Left lung (tissue), 10 donors: ENCODE measurements around the gene CHMP1A. TPM values are rescaled to one million over a fixed set of nuclear protein-coding genes. Genes with fewer than 3 reads are reported as not detected.

Source experiments
- ATAC-seq: fragments of 200-7000 bp; cut with Tn5 transposase; one replicate; pipeline ENCODE4 v1.9.1; 2020; ENCODE audit warnings: moderate library complexity
- DNase-seq, 4 donors: peaks; one replicate each; pipeline ENCODE4 v3.0.0-alpha.2; 2013 to 2020
- H3K27ac ChIP-seq, 2 donors: fragments of 200-600 bp; sonication (generic) in 1 of 2; one replicate each; pipeline versions ENCODE4 v1.5.0 to v1.8.0; 2020 to 2021
- H3K27me3 ChIP-seq, 2 donors: fragments of 200-600 bp; sonication (generic) in 1 of 2; one replicate each; pipeline versions ENCODE4 v1.5.0 to v1.8.0; 2020 to 2021
- H3K36me3 ChIP-seq, 2 donors: fragments of 200-600 bp; sonication (generic) in 1 of 2; one replicate each; pipeline versions ENCODE4 v1.5.0 to v1.8.0; 2020 to 2021
- H3K4me1 ChIP-seq, 2 donors: fragments of 200-600 bp; one replicate each; pipeline ENCODE4 v1.8.0; 2021
- H3K4me3 ChIP-seq, 2 donors: fragments of 200-600 bp; sonication (generic) in 1 of 2; one replicate each; pipeline versions ENCODE4 v1.5.0 to v1.8.0; 2020 to 2021; ENCODE audit warnings: mild to moderate bottlenecking in 1 of 2
- H3K9me3 ChIP-seq, 2 donors: fragments of 200-600 bp; sonication (generic) in 1 of 2; one replicate each; pipeline versions ENCODE4 v1.5.0 to v1.8.0; 2020 to 2021
- intact Hi-C, 2 donors: fragments of 100-400 bp; cut with DNase I; formaldehyde crosslinking; loops; one replicate each; pipeline versions ENCODE4 v1.11.2 to v1.14.2; 2022
- polyA plus RNA-seq, 6 donors: library from polyadenylated mRNA; unstranded; fragments of 120-200 nt; gene quantifications; one replicate each; pipeline ENCODE4 v1.2.1, GENCODE V29; 2013; ENCODE audit not compliant: insufficient read length in 6 of 6
- total RNA-seq, 2 donors: library from RNA; stranded (reverse); fragmentation: NEBNext Ultra II Directional; extraction: Animal tissue kit (Norgen Biotek cat#: 25700); gene quantifications; one replicate each; pipeline ENCODE4 v1.2.1, GENCODE V29; 2021
- TF ChIP-seq, protein P1 (sequence below), 2 donors: fragments of 200-600 bp; sonication (generic) in 1 of 2; IDR thresholded peaks; one replicate each; pipeline versions ENCODE4 v1.5.0 to v1.8.0; 2021; ENCODE audit warnings: antibody characterized with exemption in 2 of 2
- donor health status: DM: no; HTN: yes; CAD: no.
- donor health status: DM: no; HTN: no; CAD: no.

CHMP1A gene
- total and polyA plus RNA-seq, 8 donors: 60.8 to 91.5 (median 72.5) TPM

DNA sequence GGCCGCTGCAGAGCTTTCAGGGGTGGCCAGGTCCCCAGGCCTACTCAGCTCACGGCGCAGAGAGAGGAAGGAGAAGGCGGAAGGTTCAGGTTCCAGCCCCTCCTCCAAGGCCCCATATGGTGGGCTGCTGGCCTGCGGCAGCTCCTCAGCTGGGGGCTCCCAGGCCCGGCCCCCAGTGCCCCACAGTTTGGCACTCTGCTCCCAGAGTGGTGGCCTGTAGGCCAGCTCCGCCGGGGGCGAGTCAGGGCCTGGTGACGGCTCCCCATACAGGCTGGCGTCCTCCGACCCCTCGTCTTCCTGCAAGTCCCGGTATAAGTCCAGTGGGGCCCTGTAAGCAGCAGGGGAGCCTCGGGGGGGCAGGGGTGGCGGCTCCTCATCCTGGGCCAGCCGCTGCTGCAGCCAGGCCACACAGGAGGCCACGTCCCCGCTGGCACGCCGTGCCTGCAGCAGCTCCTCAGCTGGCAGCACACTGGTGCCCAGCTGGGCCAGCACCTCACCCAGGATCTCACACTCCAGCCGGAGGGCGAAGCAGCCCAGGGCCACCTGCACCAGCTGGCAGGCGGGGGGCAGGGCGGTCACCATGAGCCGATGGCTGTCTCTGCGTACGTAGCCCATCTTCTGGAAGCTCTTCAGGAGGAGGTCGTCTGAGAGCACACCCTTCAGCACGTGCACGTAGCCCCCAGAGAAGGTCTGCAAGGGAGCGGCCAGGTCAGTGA lies 40.3 kb upstream of the CHMP1A start:
- no peak overlapping the region for H3K27ac ChIP-seq
- H3K36me3 ChIP-seq: peaks cover 0 to 56% of the 10 kb centered on the region in 2 donors
- H3K9me3 ChIP-seq: no peaks in the 10 kb centered on the region
- DNase-seq (peak in 1 of 4 donors; percentile 73), ATAC-seq (no peak)
- TF ChIP-seq, protein P1, sequence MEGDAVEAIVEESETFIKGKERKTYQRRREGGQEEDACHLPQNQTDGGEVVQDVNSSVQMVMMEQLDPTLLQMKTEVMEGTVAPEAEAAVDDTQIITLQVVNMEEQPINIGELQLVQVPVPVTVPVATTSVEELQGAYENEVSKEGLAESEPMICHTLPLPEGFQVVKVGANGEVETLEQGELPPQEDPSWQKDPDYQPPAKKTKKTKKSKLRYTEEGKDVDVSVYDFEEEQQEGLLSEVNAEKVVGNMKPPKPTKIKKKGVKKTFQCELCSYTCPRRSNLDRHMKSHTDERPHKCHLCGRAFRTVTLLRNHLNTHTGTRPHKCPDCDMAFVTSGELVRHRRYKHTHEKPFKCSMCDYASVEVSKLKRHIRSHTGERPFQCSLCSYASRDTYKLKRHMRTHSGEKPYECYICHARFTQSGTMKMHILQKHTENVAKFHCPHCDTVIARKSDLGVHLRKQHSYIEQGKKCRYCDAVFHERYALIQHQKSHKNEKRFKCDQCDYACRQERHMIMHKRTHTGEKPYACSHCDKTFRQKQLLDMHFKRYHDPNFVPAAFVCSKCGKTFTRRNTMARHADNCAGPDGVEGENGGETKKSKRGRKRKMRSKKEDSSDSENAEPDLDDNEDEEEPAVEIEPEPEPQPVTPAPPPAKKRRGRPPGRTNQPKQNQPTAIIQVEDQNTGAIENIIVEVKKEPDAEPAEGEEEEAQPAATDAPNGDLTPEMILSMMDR (IDR thresholded peaks at IDR 0.05): no peak
- intact Hi-C loops: no loop called here
- no peaks in the 10 kb centered on the region for H3K27me3 ChIP-seq
- H3K4me1 ChIP-seq: peaks cover 6 to 35% of the 10 kb centered on the region in 2 donors
- H3K4me3 ChIP-seq: no peak overlapping the region

DNA sequence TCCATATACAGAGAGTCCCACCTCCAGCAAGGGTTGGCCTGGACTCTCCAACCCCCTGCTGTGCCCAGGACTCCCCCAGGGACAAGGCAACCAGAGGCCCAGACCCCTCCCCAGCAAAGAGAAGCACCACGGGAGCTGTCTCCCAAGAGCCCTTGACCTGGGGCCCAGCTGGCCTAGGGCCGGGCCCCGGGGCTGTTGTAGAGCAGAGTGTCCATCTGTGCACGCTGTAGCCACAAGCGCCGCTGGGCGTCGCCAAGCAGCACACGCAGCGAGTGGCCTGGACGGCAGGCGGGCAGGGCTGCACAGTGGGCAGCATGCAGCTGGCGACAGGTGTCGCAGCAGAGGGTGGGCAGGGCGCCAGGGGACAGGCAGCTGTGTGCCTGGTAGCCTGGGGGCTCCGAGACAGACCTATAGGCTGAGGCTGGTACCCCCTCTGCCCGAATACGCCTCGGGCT lies 39.7 kb upstream of the CHMP1A start:
- Histone ChIP-seq H3K27me3 (no peaks in the 10 kb centered on the region), H3K4me3 (no peak overlapping the region), H3K27ac (no peak overlapping the region), H3K36me3 (peaks cover 0 to 62% of the 10 kb centered on the region in 2 donors), H3K4me1 (peaks cover 6 to 31% of the 10 kb centered on the region in 2 donors), H3K9me3 (no peaks in the 10 kb centered on the region)
- intact Hi-C loops: no loop called here
- ATAC-seq: no peak
- TF ChIP-seq, protein P1 (IDR thresholded peaks at IDR 0.05): no peak
- peak in 1 of 4 donors; percentile 79 for DNase-seq

DNA sequence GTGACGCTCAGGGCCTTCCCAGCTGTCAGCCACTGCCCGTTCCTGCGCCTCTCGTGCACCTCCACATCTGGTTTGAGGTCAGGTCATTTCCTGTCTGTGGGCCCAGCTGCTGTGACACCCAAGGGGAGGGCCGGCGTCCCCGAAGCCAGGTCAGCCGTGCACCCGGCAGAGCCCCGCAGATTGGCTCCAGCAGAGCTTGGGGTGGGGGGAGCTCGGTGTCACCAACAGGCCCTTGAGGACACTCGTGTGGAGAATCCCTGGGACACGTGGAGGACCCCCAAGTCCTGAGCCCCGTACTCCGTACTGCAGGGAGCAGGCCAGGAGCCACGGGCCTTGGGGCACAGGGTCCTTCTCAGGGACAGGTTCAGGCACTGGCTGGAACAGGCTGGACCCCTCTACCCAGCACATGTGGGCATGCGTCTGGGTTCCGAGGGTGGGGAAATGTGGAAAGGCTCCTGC lies 39.2 kb upstream of the CHMP1A start:
- Histone ChIP-seq H3K4me3 (no peak overlapping the region), H3K36me3 (peaks cover 0 to 67% of the 10 kb centered on the region in 2 donors), H3K27ac (no peak overlapping the region), H3K9me3 (no peaks in the 10 kb centered on the region), H3K4me1 (peaks cover 6 to 27% of the 10 kb centered on the region in 2 donors), H3K27me3 (no peaks in the 10 kb centered on the region)
- intact Hi-C loops: no loop called here
- ATAC-seq (no peak), DNase-seq (peak in 1 of 4 donors; percentile 73)
- TF ChIP-seq, protein P1 (IDR thresholded peaks at IDR 0.05): no peak

DNA sequence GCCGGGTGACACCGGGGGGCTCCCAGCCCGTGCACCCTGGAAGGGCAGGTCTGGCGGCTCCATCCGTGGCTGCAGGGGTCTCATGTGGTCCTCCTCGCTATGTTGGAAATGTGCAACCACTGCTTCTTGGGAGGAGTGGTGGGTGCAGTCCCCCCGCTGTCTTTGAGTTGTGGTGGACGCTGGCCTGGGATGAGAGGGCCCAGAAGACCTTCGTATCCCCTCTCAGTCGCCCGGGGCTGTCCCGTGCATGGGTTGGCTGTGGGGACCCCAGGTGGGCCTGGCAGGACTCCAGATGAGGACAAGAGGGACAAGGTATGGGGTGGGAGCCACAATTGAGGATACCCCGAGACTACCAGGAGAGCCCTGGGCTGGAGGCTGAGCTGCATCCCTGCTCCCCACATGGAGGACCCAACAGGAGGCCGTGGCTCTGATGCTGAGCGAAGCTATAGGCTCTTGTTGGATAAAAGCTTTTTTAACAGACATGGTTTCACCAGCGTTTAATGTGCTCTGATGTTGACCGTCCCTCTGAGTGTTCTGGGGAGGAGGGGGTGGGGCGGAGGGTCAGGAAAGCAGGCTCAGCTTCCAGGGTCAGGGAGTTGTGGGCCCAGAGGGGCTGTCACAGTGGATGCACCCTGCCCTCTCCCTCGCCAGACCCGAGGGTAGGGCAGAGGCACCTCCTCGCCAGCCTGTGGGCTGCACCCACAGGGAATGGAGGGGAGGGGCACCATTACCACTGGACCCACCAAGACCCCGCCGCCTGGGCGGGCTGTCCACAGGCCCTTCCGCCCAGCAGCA lies 38.6 kb upstream of the CHMP1A start:
- peaks cover 6 to 25% of the 10 kb centered on the region in 2 donors for H3K4me1 ChIP-seq
- ATAC-seq (no peak), DNase-seq (peak in 1 of 4 donors; percentile 76)
- no peaks in the 10 kb centered on the region for H3K27me3 ChIP-seq
- peaks cover 0 to 73% of the 10 kb centered on the region in 2 donors for H3K36me3 ChIP-seq
- intact Hi-C loops: no loop called here
- H3K27ac ChIP-seq: no peak overlapping the region
- TF ChIP-seq, protein P1 (IDR thresholded peaks at IDR 0.05): no peak
- no peaks in the 10 kb centered on the region for H3K9me3 ChIP-seq
- H3K4me3 ChIP-seq: no peak overlapping the region
